SU-DHL-6 (cell line): ENCODE measurements around the gene CNDP1.

ENCODE experiments used
- H2AFZ ChIP-seq: fragments of 200-600 bp; sonication (generic); 2 replicates; pipeline ENCODE4 v1.6.1; 2014; ENCODE audit warnings: low read depth, mild to moderate bottlenecking, moderate library complexity, mixed read lengths, antibody characterized with exemption, low read length; ENCODE audit not compliant: severe bottlenecking
- H3F3A ChIP-seq: fragments of 200-600 bp; shearing (Covaris generic); 2 replicates; pipeline ENCODE4 v1.6.0; 2016; ENCODE audit warnings: antibody characterized with exemption, mild to moderate bottlenecking; ENCODE audit not compliant: insufficient read depth
- H3K27ac ChIP-seq: fragments of 200-600 bp; sonication (generic); 2 replicates; pipeline ENCODE4 v1.5.1; 2016; ENCODE audit warnings: low read depth, mild to moderate bottlenecking, low read length, moderate library complexity, mixed read lengths
- H3K27me3 ChIP-seq: fragments of 200-600 bp; sonication (generic), shearing (Covaris generic); 2 replicates; pipeline ENCODE4 v1.6.0; 2014; ENCODE audit warnings: mild to moderate bottlenecking, low read length
- H3K36me3 ChIP-seq: fragments of 200-600 bp; sonication (generic); 2 replicates; pipeline ENCODE4 v1.6.1; 2014; ENCODE audit warnings: mild to moderate bottlenecking, low read length, mixed read lengths
- H3K4me2 ChIP-seq: fragments of 300-600, 200-600 bp; shearing (Covaris generic), sonication (generic); 2 replicates; pipeline ENCODE4 v1.6.0; 2014; ENCODE audit warnings: low read length, low read depth, mild to moderate bottlenecking; ENCODE audit not compliant: poor library complexity, severe bottlenecking
- H3K4me3 ChIP-seq: fragments of 200-600 bp; sonication (generic); 2 replicates; pipeline ENCODE4 v1.5.1; 2014; ENCODE audit warnings: antibody characterized with exemption, low read length, mild to moderate bottlenecking, mixed read lengths; ENCODE audit not compliant: insufficient read depth, poor library complexity, severe bottlenecking
- H3K79me2 ChIP-seq: fragments of 200-600 bp; sonication (generic); 2 replicates; pipeline ENCODE4 v1.6.1; 2014; ENCODE audit warnings: mild to moderate bottlenecking, low read length, moderate library complexity; ENCODE audit not compliant: insufficient read depth
- H3K9ac ChIP-seq: fragments of 200-600 bp; sonication (generic); 2 replicates; pipeline ENCODE4 v1.7.0; 2014; ENCODE audit warnings: mild to moderate bottlenecking, low read length
- H3K9me2 ChIP-seq: fragments of 200-600 bp; sonication (generic); replicated peaks from 2 replicates; pipeline ENCODE4 v1.6.1; 2014; ENCODE audit warnings: low read length; ENCODE audit not compliant: insufficient read depth
- H3K9me3 ChIP-seq: fragments of 200-600 bp; sonication (generic); 2 replicates; pipeline ENCODE4 v1.6.1; 2014; ENCODE audit warnings: low read length, mixed read lengths; ENCODE audit not compliant: insufficient read depth
- H4K20me1 ChIP-seq: fragments of 200-600 bp; sonication (generic); 2 replicates; pipeline ENCODE4 v1.6.1; 2014; ENCODE audit warnings: low read depth, mild to moderate bottlenecking, antibody characterized with exemption, low read length, moderate library complexity, mixed read lengths
- CTCF ChIP-seq: fragments of 200-600 bp; sonication (generic); IDR thresholded peaks from one replicate; pipeline ENCODE4 v1.5.1; 2017; ENCODE audit warnings: antibody characterized with exemption, mild to moderate bottlenecking, low read length, moderate library complexity; ENCODE audit not compliant: insufficient read depth, poor library complexity, severe bottlenecking
- EZH2phosphoT487 ChIP-seq: fragments of 200-600 bp; sonication (generic), shearing (Covaris generic); conservative IDR thresholded peaks from 2 replicates; pipeline ENCODE4 v1.6.1; 2018; ENCODE audit warnings: mild to moderate bottlenecking, antibody characterized with exemption, low read length, moderate library complexity, mixed read lengths

The CNDP1 gene

GRCh38 chr18:74626049-74626874 is 92.0 kb downstream of the CNDP1 start:
- Histone ChIP-seq H3F3A (no peaks in the 10 kb centered on the region), H3K9ac (no peak overlapping the region), H3K9me2 (no peaks in the 10 kb centered on the region), H3K79me2 (peaks cover 46% of the 10 kb centered on the region), H3K27me3 (no peaks in the 10 kb centered on the region), H4K20me1 (peaks cover 6% of the 10 kb centered on the region), H3K36me3 (no peaks in the 10 kb centered on the region), H3K9me3 (no peaks in the 10 kb centered on the region), H2AFZ (no peak overlapping the region), H3K27ac (no peak overlapping the region), H3K4me2 (no peak overlapping the region), H3K4me3 (no peak overlapping the region)
- TF ChIP-seq EZH2phosphoT487 (no peak), CTCF (no peak)

- 0 out of 2 replicates have a peak, but pooled peaks cover 5% of the 10 kb centered on the region for H3K36me3 ChIP-seq
- H3K79me2 ChIP-seq: peaks cover 18% of the 10 kb centered on the region; the same call in 1 of the 2 replicates
- no peaks in the 10 kb centered on the region for H3K9me3 ChIP-seq
- H3K4me2 ChIP-seq: no peak overlapping the region
- no peak overlapping the region for H3K27ac ChIP-seq
- TF ChIP-seq EZH2phosphoT487 (no peak), CTCF (no peak)
- H2AFZ ChIP-seq: no peak overlapping the region
- no peak overlapping the region for H3K9ac ChIP-seq
- no peaks in the 10 kb centered on the region for H3K9me2 ChIP-seq
- no peak overlapping the region for H3K4me3 ChIP-seq
- H3F3A ChIP-seq: no peaks in the 10 kb centered on the region
- H3K27me3 ChIP-seq: no peaks in the 10 kb centered on the region
- H4K20me1 ChIP-seq: no peaks in the 10 kb centered on the region
Measured at GRCh38 chr18:74630804-74631203, 96.5 kb downstream of the CNDP1 start.

- H3K4me3 ChIP-seq: no peak overlapping the region
- no peak overlapping the region for H3K9ac ChIP-seq
- 0 out of 2 replicates have a peak, but pooled peaks cover 5% of the 10 kb centered on the region for H3K36me3 ChIP-seq
- TF ChIP-seq CTCF (no peak), EZH2phosphoT487 (no peak)
- no peaks in the 10 kb centered on the region for H3K27me3 ChIP-seq
- no peaks in the 10 kb centered on the region for H3K9me3 ChIP-seq
- no peak overlapping the region for H2AFZ ChIP-seq
- H3F3A ChIP-seq: no peaks in the 10 kb centered on the region
- H3K27ac ChIP-seq: no peak overlapping the region
- no peaks in the 10 kb centered on the region for H3K9me2 ChIP-seq
- peaks cover 18% of the 10 kb centered on the region; the same call in 1 of the 2 replicates for H3K79me2 ChIP-seq
- H4K20me1 ChIP-seq: no peaks in the 10 kb centered on the region
- H3K4me2 ChIP-seq: no peak overlapping the region
Measured at GRCh38 chr18:74631212-74631611, 96.9 kb downstream of the CNDP1 start.
